Suprapubic skin (tissue), 3 donors: Measurements from ENCODE around the gene ATP1A4.

Experiments used
- CTCF ChIP-seq, 2 donors: fragments of 200-600 bp in 1 of 2; fragments of 450-650 bp in 1 of 2; sonication (generic) in 1 of 2; IDR thresholded peaks; one replicate each; pipeline ENCODE4 v1.5.1; 2016 to 2019; ENCODE audit warnings: antibody characterized with exemption in 2 of 2, mild to moderate bottlenecking in 1 of 2, moderate library complexity in 1 of 2
- POLR2AphosphoS5 ChIP-seq, 3 donors: sonication (generic); formaldehyde crosslinking; IDR thresholded peaks; one replicate each; pipeline ENCODE4 v1.6.1; 2017; ENCODE audit warnings: antibody characterized with exemption in 3 of 3

DNA sequence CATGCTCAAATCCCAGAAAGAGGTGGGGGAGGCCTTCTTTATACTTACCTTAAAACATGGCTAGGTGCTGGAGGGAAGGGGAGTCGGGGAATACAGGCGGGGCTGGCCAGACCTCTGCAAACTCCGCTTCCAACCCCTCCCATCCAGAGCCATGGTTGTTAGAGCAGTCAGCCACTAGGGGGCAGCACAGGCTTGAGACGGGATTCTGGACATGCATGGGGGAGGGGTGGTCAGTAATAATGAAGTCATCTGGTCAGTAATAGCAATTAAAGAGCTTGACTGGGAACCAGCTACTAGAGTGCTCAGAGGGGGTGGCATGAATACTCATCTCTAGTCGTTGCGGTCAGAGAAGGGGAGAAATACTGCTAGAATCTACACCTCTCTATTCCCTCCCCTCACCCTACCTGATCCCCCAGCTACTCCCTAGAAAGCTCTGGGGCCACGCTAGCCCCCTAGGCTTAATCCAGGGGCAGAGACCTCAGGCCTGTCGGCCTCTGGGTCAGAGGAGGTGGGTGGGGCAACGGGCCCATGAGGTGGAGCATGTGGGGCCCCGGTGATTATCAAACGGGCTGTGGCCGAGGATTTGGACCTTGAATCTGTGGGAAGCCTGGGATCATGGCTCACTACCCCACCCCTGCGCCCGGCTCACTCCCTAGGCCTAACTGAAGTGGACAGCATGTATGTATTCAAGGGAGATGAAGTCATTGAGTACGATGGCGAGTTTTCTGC is 41.9 kb downstream of the ATP1A4 start:
- TF ChIP-seq CTCF (IDR thresholded peaks at IDR 0.05) (peak; percentile 92 to 94), POLR2AphosphoS5 (IDR thresholded peaks at IDR 0.05) (no peak)
